B cell (primary cell): ENCODE results near the gene RBP7. TPM values are rescaled to one million over a fixed set of nuclear protein-coding genes. Genes with fewer than 3 reads are reported as not detected.

Source experiments
- ATAC-seq: fragments of 200-7000 bp; cut with Tn5 transposase; one replicate; pipeline ENCODE4 v1.10.0; 2021; ENCODE audit warnings: low read depth, mild to moderate bottlenecking, moderate number of reproducible peaks, moderate library complexity
- CTCF ChIA-PET: fragments of 350-600 bp; sonication (Branson Sonifier 250); formaldehyde crosslinking; loops from one replicate; lab custom pipeline; 2021; ENCODE audit warnings: antibody characterized with exemption, inconsistent platforms; lab: Charles Lee
- POLR2A ChIA-PET: fragments of 350-600 bp; sonication (Branson Sonifier 250); formaldehyde crosslinking; loops from one replicate; lab custom pipeline; 2021; ENCODE audit warnings: antibody characterized with exemption; lab: Charles Lee
- DNase-seq: peaks from one replicate; pipeline ENCODE4 v3.0.0; 2013
- H2AFZ ChIP-seq: 2 replicates; pipeline ENCODE4 v1.6.1; 2012; ENCODE audit warnings: mild to moderate bottlenecking, low read depth, low read length; ENCODE audit not compliant: insufficient read depth, poor library complexity, severe bottlenecking
- H3K27ac ChIP-seq, 2 donors: 1 replicate in 1 of 2; 2 replicates in 1 of 2; pipeline ENCODE4 v1.5.1; 2012 to 2013; ENCODE audit warnings: low read length in 2 of 2, mild to moderate bottlenecking in 2 of 2, moderate library complexity in 1 of 2
- H3K27me3 ChIP-seq, 4 experiments: fragments of 200-600 bp in 1 of 4; sonication (generic) in 1 of 4; replicated peaks in 1 of 4; 1 replicate in 2 of 4; 2 replicates in 2 of 4; pipeline versions ENCODE4 v1.6.1 to v1.7.0; 2013 to 2016; ENCODE audit warnings: low read length in 3 of 4, mild to moderate bottlenecking in 2 of 4, mixed read lengths in 1 of 4, moderate library complexity in 1 of 4; ENCODE audit not compliant: insufficient read depth in 4 of 4, control insufficient read depth in 3 of 4; ENCODE audit errors: control extremely low read depth in 1 of 4
- H3K36me3 ChIP-seq, 2 experiments: replicated peaks in 1 of 2; 1 replicate in 1 of 2; 2 replicates in 1 of 2; pipeline versions ENCODE4 v1.6.1 to v1.7.1; 2013; ENCODE audit warnings: low read length in 1 of 2; ENCODE audit not compliant: insufficient read depth in 2 of 2, control insufficient read depth in 1 of 2; ENCODE audit errors: control extremely low read depth in 1 of 2, extremely low read depth in 1 of 2
- H3K4me1 ChIP-seq, 2 donors: fragments of 200-600 bp in 1 of 2; sonication (generic) in 1 of 2; 1 replicate in 1 of 2; 2 replicates in 1 of 2; pipeline versions ENCODE4 v1.5.1 to v1.6.1; 2013 to 2017; ENCODE audit warnings: low read length in 2 of 2; ENCODE audit not compliant: control insufficient read depth in 2 of 2, insufficient read depth in 2 of 2
- H3K4me2 ChIP-seq: replicated peaks from 2 replicates; pipeline ENCODE3; 2012; ENCODE audit warnings: mild to moderate bottlenecking, low read depth, low read length; ENCODE audit not compliant: poor library complexity, severe bottlenecking
- H3K4me3 ChIP-seq, 5 experiments: fragments of 200-600 bp in 1 of 5; sonication (generic) in 1 of 5; 1 replicate in 3 of 5; 2 replicates in 2 of 5; pipeline versions ENCODE4 v1.5.1 to v1.7.0; 2011 to 2016; ENCODE audit warnings: low read length in 4 of 5, mild to moderate bottlenecking in 4 of 5, low read depth in 2 of 5, control low read depth in 1 of 5, moderate library complexity in 1 of 5; ENCODE audit not compliant: insufficient read depth in 1 of 5; ENCODE audit errors: control extremely low read depth in 1 of 5, extremely low read depth in 1 of 5
- H3K79me2 ChIP-seq: fragments of 200-600 bp; sonication (generic); one replicate; pipeline ENCODE4 v1.6.0; 2016; ENCODE audit warnings: low read length; ENCODE audit not compliant: control insufficient read depth, insufficient read depth
- H3K9ac ChIP-seq: fragments of 200-600 bp; sonication (generic); 2 replicates; pipeline ENCODE4 v1.6.1; 2017; ENCODE audit warnings: mild to moderate bottlenecking, low read length, moderate library complexity
- H3K9me3 ChIP-seq, 3 donors: one replicate each; pipeline versions ENCODE4 v1.6.1 to v1.7.1; 2013; ENCODE audit warnings: low read length in 2 of 3; ENCODE audit not compliant: control insufficient read depth in 2 of 3, insufficient read depth in 1 of 3; ENCODE audit errors: control extremely low read depth in 1 of 3
- H4K20me1 ChIP-seq: 2 replicates; pipeline ENCODE4 v1.6.0; 2012; ENCODE audit warnings: mild to moderate bottlenecking, low read length; ENCODE audit not compliant: insufficient read depth, control insufficient read depth, poor library complexity, severe bottlenecking
- H3K27ac Mint-ChIP-seq: one replicate; pipeline ENCODE4 v1.8.0; 2021; ENCODE audit warnings: mixed read lengths
- H3K27me3 Mint-ChIP-seq: one replicate; pipeline ENCODE4 v1.8.0; 2021; ENCODE audit warnings: mixed read lengths
- H3K4me1 Mint-ChIP-seq: one replicate; pipeline ENCODE4 v1.8.0; 2021; ENCODE audit warnings: mixed read lengths
- H3K4me3 Mint-ChIP-seq: one replicate; pipeline ENCODE4 v1.8.0; 2021; ENCODE audit warnings: mixed read lengths
- H3K9me3 Mint-ChIP-seq: one replicate; pipeline ENCODE4 v1.8.0; 2022; ENCODE audit warnings: mixed read lengths; ENCODE audit not compliant: insufficient read depth
- CTCF ChIP-seq: fragments of 200-600 bp; IDR thresholded peaks from one replicate; pipeline ENCODE4 v1.8.0; 2022; ENCODE audit warnings: antibody characterized with exemption, mild to moderate bottlenecking
- EZH2 ChIP-seq: IDR thresholded peaks from 2 replicates; pipeline ENCODE4 v1.6.1; 2012; ENCODE audit warnings: borderline replicate concordance, low read depth, mild to moderate bottlenecking, moderate library complexity, low read length; ENCODE audit not compliant: insufficient read depth, poor library complexity, severe bottlenecking
- WGBS: methylation state at CpG from one replicate; pipeline ENCODE4 v1.1.5; 2013; ENCODE audit warnings: missing lambda C conversion rate; ENCODE audit not compliant: insufficient coverage; 5-methylcytosine and 5-hydroxymethylcytosine counted together
- intact Hi-C: fragments of 100-400 bp; cut with micrococcal nuclease; formaldehyde crosslinking; loops from one replicate; pipeline ENCODE4 v1.10.0; 2022
- polyA plus RNA-seq: library from polyadenylated mRNA; depleted of rRNA; stranded (reverse); fragments of >200 nt; gene quantifications from 2 replicates; pipeline ENCODE4 v1.2.3, GENCODE V29; 2012
- total RNA-seq, 2 donors: library from RNA; stranded (reverse); fragments of 120-200 nt in 1 of 2; gene quantifications; 1 replicate in 1 of 2; 2 replicates in 1 of 2; pipeline versions ENCODE4 v1.2.3 to v1.2.4, GENCODE V29; 2013 to 2022

RBP7 gene
- total and polyA plus RNA-seq, 2 donors (not counting 1 experiment from before 2014, with no cell fraction given) = 0.40 TPM; not detected in 1

GRCh38 chr1:10007169-10007568, 10.1 kb downstream of the RBP7 start:
- Histone ChIP-seq H3K4me1 (no peaks in the 10 kb centered on the region), H3K27me3 (peaks cover 0 to 6% (median 0%) of the 10 kb centered on the region in 4 experiments), H3K36me3 (no peaks in the 10 kb centered on the region), H3K9ac (no peak overlapping the region), H4K20me1 (no peaks in the 10 kb centered on the region), H3K4me2 (no peak overlapping the region), H3K79me2 (no peaks in the 10 kb centered on the region), H3K4me3 (no peak overlapping the region), H3K27ac (no peak overlapping the region), H2AFZ (no peak overlapping the region), H3K9me3 (no peaks in the 10 kb centered on the region)
- peaks cover 5% of the 10 kb centered on the region for H3K27me3 Mint-ChIP-seq
- no peak for ATAC-seq
- TF ChIP-seq CTCF (no peak), EZH2 (no peak)
- H3K27ac Mint-ChIP-seq = no peak overlapping the region
- DNase-seq = no peak
- POLR2A ChIA-PET = no interaction called here
- WGBS = 100% methylated on average over 1 of the region's 4 CpGs
- CTCF ChIA-PET = interaction anchor here (0.6 kb wide), 1 partner anchor 232 kb away, joined by 3 read pairs; no protein-coding TSS in a partner anchor
- no peaks in the 10 kb centered on the region for H3K4me1 Mint-ChIP-seq
- no peaks in the 10 kb centered on the region for H3K9me3 Mint-ChIP-seq
- H3K4me3 Mint-ChIP-seq = no peak overlapping the region
- intact Hi-C loops = no loop called here

- ATAC-seq (no peak), DNase-seq (no peak)
- H4K20me1 ChIP-seq = no peaks in the 10 kb centered on the region
- intact Hi-C loops = no loop called here
- H3K4me3 ChIP-seq = no peak overlapping the region
- H3K9me3 Mint-ChIP-seq = no peaks in the 10 kb centered on the region
- H3K27ac Mint-ChIP-seq = no peak overlapping the region
- no peaks in the 10 kb centered on the region for H3K27me3 ChIP-seq
- H3K4me3 Mint-ChIP-seq = no peak overlapping the region
- no peak overlapping the region for H2AFZ ChIP-seq
- H3K9ac ChIP-seq = no peak overlapping the region
- H3K79me2 ChIP-seq = no peaks in the 10 kb centered on the region
- H3K27ac ChIP-seq = no peak overlapping the region
- WGBS = 100% methylated on average over 1 of the region's 5 CpGs
- H3K4me1 ChIP-seq = no peaks in the 10 kb centered on the region
- no peaks in the 10 kb centered on the region for H3K36me3 ChIP-seq
- no peak overlapping the region for H3K4me2 ChIP-seq
- POLR2A ChIA-PET = no interaction called here
- H3K4me1 Mint-ChIP-seq = peaks cover 4% of the 10 kb centered on the region
- TF ChIP-seq CTCF = no peak
- TF ChIP-seq EZH2 = no peak
- no peaks in the 10 kb centered on the region for H3K9me3 ChIP-seq
- CTCF ChIA-PET = no interaction called here
- H3K27me3 Mint-ChIP-seq = peaks cover 3% of the 10 kb centered on the region
These were observed 17.0 kb downstream of the RBP7 start for GRCh38 chr1:10014016-10014415.
